HG03565 (cell line): ENCODE results near the gene NCAPG.

ENCODE experiments used
- ATAC-seq: cut with Tn5 transposase; IDR thresholded peaks from one replicate; pipeline ENCODE4 v1.9.1; 2021; ENCODE audit warnings: mild to moderate bottlenecking, moderate library complexity; ENCODE audit not compliant: unreplicated experiment

The NCAPG gene

GRCh38 chr4:17867276-17867675 lies 56.5 kb downstream of the NCAPG start:
- ATAC-seq = no peak

GRCh38 chr4:17869327-17869726 lies 58.5 kb downstream of the NCAPG start:
- ATAC-seq = no peak

GRCh38 chr4:17875402-17876070 lies 64.8 kb downstream of the NCAPG start:
- peak; percentile 98 for ATAC-seq

GRCh38 chr4:17876943-17877342 lies 66.2 kb downstream of the NCAPG start:
- no peak for ATAC-seq

- no peak for ATAC-seq
Measured at GRCh38 chr4:17877661-17878060, 66.9 kb downstream of the NCAPG start.

- ATAC-seq = no peak
Measured at GRCh38 chr4:17884063-17884462, 73.3 kb downstream of the NCAPG start.

- ATAC-seq = no peak
Measured at GRCh38 chr4:17884511-17884910, 73.7 kb downstream of the NCAPG start.

GRCh38 chr4:17889692-17890091 lies 78.9 kb downstream of the NCAPG start:
- no peak for ATAC-seq

GRCh38 chr4:17894421-17894820 lies 83.6 kb downstream of the NCAPG start:
- ATAC-seq = no peak
